ENCODE results near the gene SNRPE. TPM values are rescaled to one million over a fixed set of nuclear protein-coding genes. Genes with fewer than 3 reads are reported as not detected.

SNRPE gene
- 10 to 100 TPM; 23.1 to 66.0 (median 43.4) TPM for total RNA-seq
- 100 to 1,000 TPM in 2 of 3 donors, 10 to 100 TPM in 1; 93.9 to 140 (median 121) TPM for polyA plus RNA-seq

- intact Hi-C loops (cut with DNase I): loop anchor here (1.0 to 5.0 kb wide), 3 partner anchors 268 to 501 kb away; no protein-coding TSS in a partner anchor
- Histone ChIP-seq H3K36me3 (peaks cover 12 to 34% (median 23%) of the 10 kb centered on the region in 4 donors), H3K27ac (peak within 1 kb of the TSS; percentile 58 to 79 (median 71)), H3K27me3 (no peaks in the 10 kb centered on the region), H3K9me3 (no peaks in the 10 kb centered on the region), H3K4me3 (peak within 1 kb of the TSS; percentile 61 to 92 (median 77)), H3K4me1 (peaks cover 0 to 29% (median 25%) of the 10 kb centered on the region in 4 donors)
- peak; percentile 98 for DNase-seq
- 0 to 1% methylated on average over 48 of the region's 48 CpGs for WGBS, 2 donors
- TF ChIP-seq EP300 (IDR thresholded peaks at IDR 0.05): peak in 1 of 4 donors; percentile 49
- TF ChIP-seq CTCF (IDR thresholded peaks at IDR 0.05): peak; percentile 75 to 94 (median 88)
- TF ChIP-seq POLR2AphosphoS5 (IDR thresholded peaks at IDR 0.05): peak; percentile 77 to 90 (median 88)
- peak in 1 of 2 donors; percentile 30 for TF ChIP-seq POLR2A (IDR thresholded peaks at IDR 0.05)
Observed at GRCh38 chr1:203861379-203862184, at the start of gene SNRPE. Gene SNRPE, plus strand, starts transcription at chr1:203861599. Its CDS starts 61 bp downstream, at chr1:203861660.

GRCh38 chr1:203813581-203814341 lies 47.6 kb upstream of the SNRPE start:
- DNase-seq: no peak
- intact Hi-C loops (cut with DNase I): loop anchor here (5.0 kb wide), 1 partner anchor 71 kb away; no protein-coding TSS in a partner anchor
- Histone ChIP-seq H3K27ac (no peak overlapping the region), H3K4me3 (no peak overlapping the region), H3K36me3 (peaks cover 16 to 62% (median 26%) of the 10 kb centered on the region in 4 donors), H3K27me3 (no peaks in the 10 kb centered on the region), H3K9me3 (no peaks in the 10 kb centered on the region), H3K4me1 (peaks cover 0 to 8% (median 1%) of the 10 kb centered on the region in 4 donors)
- TF ChIP-seq POLR2A (IDR thresholded peaks at IDR 0.05) (no peak), POLR2AphosphoS5 (IDR thresholded peaks at IDR 0.05) (no peak), CTCF (IDR thresholded peaks at IDR 0.05) (no peak), EP300 (IDR thresholded peaks at IDR 0.05) (no peak)
- 98 to 99% methylated on average over 2 of the region's 2 CpGs for WGBS, 2 donors

- WGBS, 2 donors: 79 to 94% methylated on average over 6 of the region's 6 CpGs
- DNase-seq: no peak
Observed at GRCh38 chr1:203818399-203818798, 43.0 kb upstream of the SNRPE start.

More at GRCh38 chr1:203818399-203818798, 43.0 kb upstream of the SNRPE start:
- intact Hi-C loops (cut with DNase I): no loop called here
- no peaks in the 10 kb centered on the region for H3K27me3 ChIP-seq
- TF ChIP-seq EP300 (IDR thresholded peaks at IDR 0.05): no peak
- no peak for TF ChIP-seq CTCF (IDR thresholded peaks at IDR 0.05)
- TF ChIP-seq POLR2A (IDR thresholded peaks at IDR 0.05): no peak
- TF ChIP-seq POLR2AphosphoS5 (IDR thresholded peaks at IDR 0.05): no peak
- H3K4me1 ChIP-seq: peaks cover 0 to 9% (median 3%) of the 10 kb centered on the region in 4 donors
- no peak overlapping the region for H3K27ac ChIP-seq
- no peak overlapping the region for H3K4me3 ChIP-seq
- peaks cover 25 to 92% (median 55%) of the 10 kb centered on the region in 4 donors for H3K36me3 ChIP-seq
- no peaks in the 10 kb centered on the region for H3K9me3 ChIP-seq
